Natural killer cell (primary cell): ENCODE measurements around the gene NEDD4L. TPM values are rescaled to one million over a fixed set of nuclear protein-coding genes. Genes with fewer than 3 reads are reported as not detected.

ENCODE experiments used
- ATAC-seq, 3 donors: fragments of 150-1000 bp in 2 of 3; fragments of 200-7000 bp in 1 of 3; cut with Tn5 transposase; 1 replicate in 1 of 3; 2 replicates in 2 of 3; pipeline ENCODE4 v1.10.0; 2021; ENCODE audit warnings: mild to moderate bottlenecking in 2 of 3, moderate library complexity in 2 of 3
- DNase-seq, 2 donors: peaks; one replicate each; pipeline versions ENCODE4 v3.0.0 to v3.0.0-alpha.2; 2013 to 2021; ENCODE audit warnings: mixed read lengths in 1 of 2
- H3K27ac ChIP-seq: one replicate; pipeline ENCODE4 v1.5.1; 2013; ENCODE audit warnings: mild to moderate bottlenecking, low read length
- H3K27me3 ChIP-seq: one replicate; pipeline ENCODE4 v1.6.1; 2013; ENCODE audit warnings: low read length; ENCODE audit not compliant: control insufficient read depth, insufficient read depth
- H3K36me3 ChIP-seq: one replicate; pipeline ENCODE4 v1.6.1; 2013; ENCODE audit warnings: low read length; ENCODE audit not compliant: control insufficient read depth, insufficient read depth
- H3K4me1 ChIP-seq: one replicate; pipeline ENCODE4 v1.6.1; 2013; ENCODE audit warnings: low read length; ENCODE audit not compliant: control insufficient read depth, insufficient read depth
- H3K4me3 ChIP-seq: one replicate; pipeline ENCODE4 v1.5.1; 2013; ENCODE audit warnings: low read length
- H3K9me3 ChIP-seq: one replicate; pipeline ENCODE4 v1.6.1; 2013; ENCODE audit warnings: low read length; ENCODE audit not compliant: control insufficient read depth, insufficient read depth
- H3K27ac Mint-ChIP-seq, 2 donors: one replicate each; pipeline ENCODE4 v1.8.0; 2022; ENCODE audit warnings: mild to moderate bottlenecking in 2 of 2, mixed read lengths in 2 of 2, moderate library complexity in 1 of 2
- H3K27me3 Mint-ChIP-seq, 2 donors: one replicate each; pipeline ENCODE4 v1.8.0; 2022; ENCODE audit warnings: low read depth in 2 of 2, mixed read lengths in 2 of 2
- H3K36me3 Mint-ChIP-seq: one replicate; pipeline ENCODE4 v1.8.0; 2022; ENCODE audit warnings: mixed read lengths
- H3K4me1 Mint-ChIP-seq, 2 donors: one replicate each; pipeline ENCODE4 v1.8.0; 2022; ENCODE audit warnings: mixed read lengths in 2 of 2
- H3K4me3 Mint-ChIP-seq: one replicate; pipeline ENCODE4 v1.8.0; 2022; ENCODE audit warnings: mild to moderate bottlenecking, moderate library complexity, mixed read lengths
- H3K9me3 Mint-ChIP-seq, 2 donors: one replicate each; pipeline ENCODE4 v1.8.0; 2022; ENCODE audit warnings: mixed read lengths in 2 of 2
- WGBS: methylation state at CpG from one replicate; pipeline ENCODE4 v1.1.7; 2013; ENCODE audit warnings: missing lambda C conversion rate; ENCODE audit not compliant: insufficient coverage; 5-methylcytosine and 5-hydroxymethylcytosine counted together
- intact Hi-C: fragments of 100-400 bp; cut with micrococcal nuclease; formaldehyde crosslinking; loops from one replicate; pipeline ENCODE4 v1.14.2; 2022
- total RNA-seq, 4 donors: library from RNA; stranded (reverse); fragments of 120-200 nt in 1 of 4; gene quantifications; one replicate each; pipeline versions ENCODE4 v1.2.3 to v1.2.4, GENCODE V29; 2013 to 2022
- TF ChIP-seq, protein P1 (sequence below): fragments of 200-600 bp; IDR thresholded peaks from one replicate; pipeline ENCODE4 v1.8.0; 2022; ENCODE audit warnings: antibody characterized with exemption

Gene NEDD4L
- total RNA-seq, 3 donors from 2014 or later (not counting 1 experiment from before 2014, with no cell fraction given) = 3.4 to 15.3 (median 14.3) TPM

DNA sequence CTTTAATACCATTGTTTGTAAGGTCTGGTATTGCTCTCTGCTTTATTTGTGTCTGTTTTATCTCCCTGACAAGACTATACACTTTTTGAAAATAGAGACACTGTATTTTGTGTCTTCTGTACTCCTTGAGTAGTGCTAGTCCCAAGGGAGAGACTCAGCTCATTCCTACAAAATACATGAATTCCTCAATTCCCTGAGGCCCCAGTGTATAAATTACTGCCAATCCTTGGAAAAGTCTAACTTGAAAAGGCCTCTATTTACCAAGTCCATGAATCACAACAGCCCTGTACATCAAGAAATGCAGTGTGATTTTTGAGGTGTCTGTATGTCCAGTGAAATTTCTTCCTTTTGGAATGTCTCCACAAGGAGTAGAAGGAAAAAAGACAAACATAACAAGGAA lies 34.9 kb upstream of the NEDD4L start:
- intact Hi-C loops = no loop called here
- H3K9me3 Mint-ChIP-seq = no peaks in the 10 kb centered on the region
- H3K27ac ChIP-seq = no peak overlapping the region
- H3K4me1 Mint-ChIP-seq = no peaks in the 10 kb centered on the region
- ATAC-seq (no peak), DNase-seq (no peak)
- no peak overlapping the region for H3K27ac Mint-ChIP-seq
- H3K9me3 ChIP-seq = no peaks in the 10 kb centered on the region
- no peaks in the 10 kb centered on the region for H3K36me3 ChIP-seq
- peaks cover 6 to 30% of the 10 kb centered on the region in 2 donors for H3K27me3 Mint-ChIP-seq
- H3K4me3 ChIP-seq = no peak overlapping the region
- TF ChIP-seq, protein P1, sequence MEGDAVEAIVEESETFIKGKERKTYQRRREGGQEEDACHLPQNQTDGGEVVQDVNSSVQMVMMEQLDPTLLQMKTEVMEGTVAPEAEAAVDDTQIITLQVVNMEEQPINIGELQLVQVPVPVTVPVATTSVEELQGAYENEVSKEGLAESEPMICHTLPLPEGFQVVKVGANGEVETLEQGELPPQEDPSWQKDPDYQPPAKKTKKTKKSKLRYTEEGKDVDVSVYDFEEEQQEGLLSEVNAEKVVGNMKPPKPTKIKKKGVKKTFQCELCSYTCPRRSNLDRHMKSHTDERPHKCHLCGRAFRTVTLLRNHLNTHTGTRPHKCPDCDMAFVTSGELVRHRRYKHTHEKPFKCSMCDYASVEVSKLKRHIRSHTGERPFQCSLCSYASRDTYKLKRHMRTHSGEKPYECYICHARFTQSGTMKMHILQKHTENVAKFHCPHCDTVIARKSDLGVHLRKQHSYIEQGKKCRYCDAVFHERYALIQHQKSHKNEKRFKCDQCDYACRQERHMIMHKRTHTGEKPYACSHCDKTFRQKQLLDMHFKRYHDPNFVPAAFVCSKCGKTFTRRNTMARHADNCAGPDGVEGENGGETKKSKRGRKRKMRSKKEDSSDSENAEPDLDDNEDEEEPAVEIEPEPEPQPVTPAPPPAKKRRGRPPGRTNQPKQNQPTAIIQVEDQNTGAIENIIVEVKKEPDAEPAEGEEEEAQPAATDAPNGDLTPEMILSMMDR = no peak
- H3K36me3 Mint-ChIP-seq = no peaks in the 10 kb centered on the region
- H3K4me3 Mint-ChIP-seq = no peak overlapping the region
- no peaks in the 10 kb centered on the region for H3K4me1 ChIP-seq
- peaks cover 1% of the 10 kb centered on the region for H3K27me3 ChIP-seq

DNA sequence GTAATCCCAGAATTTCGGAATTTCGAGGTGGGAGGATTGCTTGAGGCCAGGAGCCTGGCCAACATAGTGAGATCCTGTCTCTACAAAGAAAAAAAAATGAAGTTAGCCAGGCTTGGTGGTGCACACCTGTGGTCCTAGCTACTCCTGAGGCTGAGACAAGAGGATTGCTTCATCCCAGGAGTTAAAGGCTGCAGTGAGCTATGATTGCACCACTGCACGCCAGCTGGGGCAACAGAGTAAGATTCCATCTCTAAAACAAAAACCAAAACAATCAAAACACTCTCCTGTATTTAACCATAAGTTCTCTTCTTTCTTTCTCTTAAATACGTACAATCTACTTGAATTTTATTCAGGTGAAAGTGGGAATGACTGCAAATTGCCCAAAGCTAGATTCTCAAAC lies 33.8 kb upstream of the NEDD4L start:
- Mint-ChIP-seq H3K27ac (no peak overlapping the region), H3K4me3 (no peak overlapping the region), H3K9me3 (no peaks in the 10 kb centered on the region), H3K4me1 (no peaks in the 10 kb centered on the region), H3K27me3 (peaks cover 8 to 35% of the 10 kb centered on the region in 2 donors), H3K36me3 (no peaks in the 10 kb centered on the region)
- TF ChIP-seq, protein P1 = no peak
- intact Hi-C loops = no loop called here
- 86% methylated on average over 4 of the region's 4 CpGs for WGBS
- ATAC-seq = no peak
- H3K36me3 ChIP-seq = no peaks in the 10 kb centered on the region
- DNase-seq = no peak
- no peaks in the 10 kb centered on the region for H3K4me1 ChIP-seq
- no peak overlapping the region for H3K27ac ChIP-seq
- no peaks in the 10 kb centered on the region for H3K27me3 ChIP-seq
- no peaks in the 10 kb centered on the region for H3K9me3 ChIP-seq
- no peak overlapping the region for H3K4me3 ChIP-seq

DNA sequence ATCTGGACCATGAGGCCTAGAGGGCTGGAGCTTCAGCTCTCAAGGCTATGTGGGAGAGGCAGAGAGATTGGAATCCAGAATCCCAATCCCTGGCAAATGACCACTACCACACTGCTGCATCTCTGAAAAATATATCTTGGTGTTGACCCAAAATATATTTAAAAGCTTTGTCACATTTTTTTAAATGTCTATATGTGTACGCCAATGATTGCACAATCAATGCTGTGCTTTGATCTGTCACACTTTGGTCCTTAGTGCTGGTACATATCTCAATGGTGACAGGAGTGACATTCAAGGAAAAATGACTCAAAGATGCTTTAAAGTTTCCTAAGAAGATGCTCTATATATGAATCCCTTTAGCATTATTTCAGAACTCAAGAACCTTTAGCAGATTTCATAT lies 31.7 kb upstream of the NEDD4L start:
- H3K4me1 ChIP-seq = no peaks in the 10 kb centered on the region
- Mint-ChIP-seq H3K36me3 (no peaks in the 10 kb centered on the region), H3K9me3 (peaks cover 0 to 3% of the 10 kb centered on the region in 2 donors), H3K4me1 (no peaks in the 10 kb centered on the region), H3K27me3 (peaks cover 12 to 44% of the 10 kb centered on the region in 2 donors), H3K4me3 (no peak overlapping the region), H3K27ac (no peak overlapping the region)
- H3K4me3 ChIP-seq = no peak overlapping the region
- H3K9me3 ChIP-seq = no peaks in the 10 kb centered on the region
- no peak for DNase-seq
- TF ChIP-seq, protein P1 = no peak
- H3K27me3 ChIP-seq = no peaks in the 10 kb centered on the region
- ATAC-seq = no peak
- intact Hi-C loops = no loop called here
- no peak overlapping the region for H3K27ac ChIP-seq
- WGBS = 92% methylated on average over 1 of the region's 1 CpG
- H3K36me3 ChIP-seq = no peaks in the 10 kb centered on the region
